Lower leg skin (tissue), 4 donors: ENCODE results near the gene PRKAA1. TPM values are rescaled to one million over a fixed set of nuclear protein-coding genes. Genes with fewer than 3 reads are reported as not detected.

Experiments
- DNase-seq, 2 donors: peaks; one replicate each; pipeline ENCODE4 v3.0.0-alpha.2; 2019; ENCODE audit warnings: low spot score in 2 of 2
- H3K4me3 ChIP-seq: fragments of 200-600 bp; sonication (generic); 2 replicates; pipeline ENCODE4 v1.5.1; 2017; ENCODE audit warnings: mild to moderate bottlenecking, low read depth; ENCODE audit not compliant: poor library complexity, severe bottlenecking
- POLR2A ChIP-seq, 2 donors: fragments of 450-650 bp; IDR thresholded peaks; one replicate each; pipeline ENCODE4 v1.6.1; 2016 to 2017; ENCODE audit warnings: antibody characterized with exemption in 2 of 2, mild to moderate bottlenecking in 1 of 2, moderate library complexity in 1 of 2
- WGBS, 2 donors: methylation state at CpG; one replicate each; pipeline ENCODE4 v1.1.5; 2018; 5-methylcytosine and 5-hydroxymethylcytosine counted together
- intact Hi-C: fragments of 100-400 bp; cut with DNase I; formaldehyde crosslinking; loops from one replicate; pipeline ENCODE4 v1.15.0; 2023; ENCODE audit warnings: low total_unique reads
- total RNA-seq, 4 donors: library from RNA; depleted of rRNA; stranded (reverse); fragments of >200 nt; gene quantifications; one replicate each; pipeline ENCODE4 v1.1.0, GENCODE V29; 2016
- TF ChIP-seq, protein P1 (sequence below), 3 donors: fragments of 450-650 bp; IDR thresholded peaks; one replicate each; pipeline ENCODE4 v1.5.1; 2016; ENCODE audit warnings: antibody characterized with exemption in 3 of 3, mild to moderate bottlenecking in 3 of 3, moderate library complexity in 2 of 3

The PRKAA1 gene
- total RNA-seq, 4 donors from 2014 or later = 44.8 to 60.0 (median 54.9) TPM

DNA sequence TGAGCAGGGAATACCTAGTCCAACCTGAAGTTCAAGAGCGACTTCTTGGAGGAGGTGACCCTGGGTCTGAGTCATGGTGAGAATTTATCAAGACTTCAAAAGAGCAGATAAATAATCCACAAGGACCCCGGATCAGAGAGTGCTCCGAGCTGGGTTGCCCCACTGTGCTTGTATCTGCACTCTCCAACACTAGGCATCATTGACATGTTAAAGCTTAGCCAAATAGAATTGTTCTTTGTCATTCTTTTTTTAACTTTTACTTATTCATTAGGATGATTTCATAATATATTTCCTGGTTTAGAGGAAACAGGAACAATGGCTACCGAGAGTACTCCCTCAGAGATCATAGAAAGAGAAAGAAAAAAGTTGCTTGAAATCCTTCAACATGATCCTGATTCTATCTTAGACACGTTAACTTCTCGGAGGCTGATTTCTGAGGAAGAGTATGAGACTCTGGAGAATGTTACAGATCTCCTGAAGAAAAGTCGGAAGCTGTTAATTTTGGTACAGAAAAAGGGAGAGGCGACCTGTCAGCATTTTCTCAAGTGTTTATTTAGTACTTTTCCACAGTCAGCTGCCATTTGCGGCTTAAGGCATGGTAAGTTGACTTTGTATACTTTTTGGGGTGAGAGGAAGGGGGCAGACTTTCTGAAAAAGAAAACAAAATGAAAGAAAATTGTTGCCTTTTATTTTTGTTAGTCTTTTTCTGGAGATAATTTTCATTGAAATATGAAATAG is 43.1 kb upstream of the PRKAA1 start, which contains the start of gene CARD6:
TSS of gene CARD6 (plus strand) at position 300 of the 738 bp plus-strand sequence. CDS start at position 316, 16 bp downstream.
- intact Hi-C loops = no loop called here
- TF ChIP-seq, protein P1, sequence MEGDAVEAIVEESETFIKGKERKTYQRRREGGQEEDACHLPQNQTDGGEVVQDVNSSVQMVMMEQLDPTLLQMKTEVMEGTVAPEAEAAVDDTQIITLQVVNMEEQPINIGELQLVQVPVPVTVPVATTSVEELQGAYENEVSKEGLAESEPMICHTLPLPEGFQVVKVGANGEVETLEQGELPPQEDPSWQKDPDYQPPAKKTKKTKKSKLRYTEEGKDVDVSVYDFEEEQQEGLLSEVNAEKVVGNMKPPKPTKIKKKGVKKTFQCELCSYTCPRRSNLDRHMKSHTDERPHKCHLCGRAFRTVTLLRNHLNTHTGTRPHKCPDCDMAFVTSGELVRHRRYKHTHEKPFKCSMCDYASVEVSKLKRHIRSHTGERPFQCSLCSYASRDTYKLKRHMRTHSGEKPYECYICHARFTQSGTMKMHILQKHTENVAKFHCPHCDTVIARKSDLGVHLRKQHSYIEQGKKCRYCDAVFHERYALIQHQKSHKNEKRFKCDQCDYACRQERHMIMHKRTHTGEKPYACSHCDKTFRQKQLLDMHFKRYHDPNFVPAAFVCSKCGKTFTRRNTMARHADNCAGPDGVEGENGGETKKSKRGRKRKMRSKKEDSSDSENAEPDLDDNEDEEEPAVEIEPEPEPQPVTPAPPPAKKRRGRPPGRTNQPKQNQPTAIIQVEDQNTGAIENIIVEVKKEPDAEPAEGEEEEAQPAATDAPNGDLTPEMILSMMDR (IDR thresholded peaks at IDR 0.05) = no peak
- no peak for TF ChIP-seq POLR2A (IDR thresholded peaks at IDR 0.05)
- no peak for DNase-seq
- 36 to 45% methylated on average over 9 of the region's 9 CpGs for WGBS, 2 donors
- peak within 1 kb of the TSS; percentile 12 for H3K4me3 ChIP-seq

DNA sequence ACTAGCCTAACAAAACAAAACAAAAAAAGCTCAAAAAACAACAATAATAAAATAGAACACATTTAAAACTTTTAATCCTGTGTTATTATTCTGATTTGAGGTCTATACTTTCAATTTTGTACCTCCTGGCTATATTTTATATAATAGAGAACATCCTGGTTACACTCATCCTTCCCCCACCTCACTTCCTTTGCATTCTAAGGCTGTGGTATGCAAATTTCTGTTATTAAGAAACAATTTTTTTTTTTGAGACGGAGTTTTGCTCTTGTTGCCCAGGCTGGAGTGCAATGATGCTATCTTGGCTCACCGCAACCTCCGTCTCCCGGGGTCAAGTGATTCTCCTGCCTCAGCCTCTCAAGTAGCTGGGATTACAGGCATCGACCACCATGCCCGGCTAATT is 39.9 kb upstream of the PRKAA1 start:
- 89 to 94% methylated on average over 6 of the region's 6 CpGs for WGBS, 2 donors
- intact Hi-C loops = no loop called here
- H3K4me3 ChIP-seq = no peak overlapping the region
- TF ChIP-seq, protein P1 (IDR thresholded peaks at IDR 0.05) = no peak
- TF ChIP-seq POLR2A (IDR thresholded peaks at IDR 0.05) = no peak
- DNase-seq = no peak

DNA sequence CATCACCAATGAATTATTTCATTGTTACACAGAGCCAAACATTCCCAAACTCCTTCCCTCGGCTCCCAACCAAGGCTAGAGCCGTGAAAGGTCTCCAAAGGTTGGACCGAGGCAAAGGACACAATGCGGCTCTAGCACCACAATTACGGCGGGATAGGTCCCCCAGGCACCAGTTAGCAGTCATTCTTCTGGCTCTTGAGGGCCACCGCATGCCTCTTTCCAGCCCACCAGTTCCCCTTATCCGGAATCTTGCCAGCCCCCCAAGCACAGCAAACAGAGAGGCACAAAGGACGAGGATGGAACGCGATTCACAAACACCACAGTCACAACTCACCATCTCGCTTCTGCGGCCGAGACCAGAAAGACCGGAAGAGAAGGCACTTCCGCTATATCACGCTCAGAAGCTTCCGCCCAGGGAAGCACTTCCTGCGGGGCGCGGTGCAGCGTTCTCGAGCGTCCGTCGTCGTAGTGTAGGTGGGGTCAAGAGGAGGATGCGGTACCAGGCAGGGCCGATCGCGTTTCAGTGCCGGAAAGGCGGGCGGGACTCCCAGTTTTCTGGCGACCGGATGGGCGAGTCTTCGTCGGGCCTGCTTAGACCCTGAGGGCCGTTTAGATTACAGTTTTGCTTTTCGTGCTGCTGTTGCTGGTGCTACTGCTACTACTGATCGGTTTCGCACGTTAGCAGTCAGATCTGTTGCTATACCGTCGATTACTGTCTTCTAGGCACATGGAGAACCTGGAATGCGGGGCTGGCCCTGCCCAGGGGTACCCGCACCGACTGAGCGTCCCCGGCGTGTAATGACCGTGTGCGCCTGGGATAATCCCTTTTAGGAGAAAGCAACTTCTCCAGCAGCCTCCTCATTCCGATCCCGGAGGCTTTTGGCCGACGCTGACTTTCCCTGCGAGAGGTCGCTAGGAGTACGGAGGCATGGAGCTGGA is 36.9 kb upstream of the PRKAA1 start, which contains the start of gene RPL37:
TSS of gene RPL37 (minus strand) at position 374 of the 939 bp plus-strand sequence. CDS start at position 337, 37 bp downstream.
- DNase-seq = peak; percentile 96 to 99
- peak within 1 kb of the TSS; percentile 93 for H3K4me3 ChIP-seq
- WGBS, 2 donors = 2 to 5% methylated on average over 61 of the region's 61 CpGs
- TF ChIP-seq POLR2A (IDR thresholded peaks at IDR 0.05) = peak in 1 of 2 donors; percentile 60
- TF ChIP-seq, protein P1 (IDR thresholded peaks at IDR 0.05) = no peak
- intact Hi-C loops = no loop called here

DNA sequence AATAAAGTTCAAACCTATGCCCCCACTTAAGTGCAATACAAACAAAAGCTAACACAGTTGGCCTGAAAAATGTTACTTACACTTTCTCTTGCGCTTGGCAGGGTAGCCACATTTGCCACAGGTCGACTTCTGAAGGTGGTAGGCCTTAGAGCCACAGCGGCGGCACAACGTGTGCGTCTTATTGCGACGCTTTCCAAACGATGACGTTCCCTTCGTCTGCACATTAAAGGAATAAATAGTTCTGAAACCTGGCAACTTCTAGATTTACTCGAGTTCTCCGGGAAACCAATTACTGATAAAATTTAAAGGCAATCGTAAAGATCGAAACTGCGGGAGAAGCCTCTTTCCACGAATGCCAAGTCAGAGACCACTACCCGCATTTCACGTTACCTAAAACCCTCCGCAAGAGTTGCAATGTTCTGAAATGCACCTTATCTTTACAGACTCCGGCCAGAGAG is 36.2 kb upstream of the PRKAA1 start:
- peak overlapping the region; percentile 93 for H3K4me3 ChIP-seq
- intact Hi-C loops = no loop called here
- no peak for TF ChIP-seq POLR2A (IDR thresholded peaks at IDR 0.05)
- TF ChIP-seq, protein P1 (IDR thresholded peaks at IDR 0.05) = no peak
- 1% methylated on average over 21 of the region's 21 CpGs for WGBS, 2 donors
- DNase-seq = no peak

DNA sequence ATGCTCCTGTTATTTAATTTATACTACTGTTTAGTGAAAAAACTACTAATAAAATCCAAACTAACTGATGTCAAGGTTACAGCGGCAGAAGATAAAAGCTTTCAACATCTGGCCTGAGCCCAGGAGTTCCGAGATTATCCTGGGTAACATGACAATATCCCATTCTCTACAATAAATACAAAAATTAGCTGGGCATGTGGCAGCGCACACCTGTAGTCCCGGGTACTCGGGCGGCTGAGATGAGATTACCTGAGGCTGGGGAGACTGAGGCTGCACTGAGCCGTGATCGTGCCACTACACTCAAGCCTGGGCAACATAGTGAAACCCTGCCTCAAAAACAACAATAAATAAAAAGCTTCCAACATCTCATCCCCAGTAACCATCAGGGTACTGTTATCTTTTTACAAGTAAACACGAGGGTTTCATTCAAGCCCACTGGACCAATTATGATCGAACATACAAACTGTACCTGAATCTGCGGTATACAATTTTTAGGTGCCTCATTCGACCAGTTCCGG is 35.6 kb upstream of the PRKAA1 start:
- intact Hi-C loops = no loop called here
- WGBS, 2 donors = 38 to 51% methylated on average over 13 of the region's 13 CpGs
- DNase-seq = no peak
- peak overlapping the region; percentile 93 for H3K4me3 ChIP-seq
- TF ChIP-seq POLR2A (IDR thresholded peaks at IDR 0.05) = no peak
- TF ChIP-seq, protein P1 (IDR thresholded peaks at IDR 0.05) = no peak
